Osteoblast (primary cell): ENCODE results near the gene LSS. TPM values are rescaled to one million over a fixed set of nuclear protein-coding genes. Genes with fewer than 3 reads are reported as not detected.

Experiments
- DNase-seq: peaks from one replicate; pipeline ENCODE4 v3.0.0; 2011; ENCODE audit warnings: low spot score, mixed read lengths; ENCODE audit not compliant: insufficient read length; ENCODE audit errors: missing footprints
- H2AFZ ChIP-seq: 2 replicates; pipeline ENCODE4 v1.6.0; 2011; ENCODE audit warnings: mild to moderate bottlenecking, low read length
- H3K27ac ChIP-seq: 2 replicates; pipeline ENCODE4 v1.5.1; 2011; ENCODE audit warnings: mild to moderate bottlenecking, low read depth, low read length, moderate library complexity
- H3K27me3 ChIP-seq: 2 replicates; pipeline ENCODE4 v1.6.0; 2012; ENCODE audit warnings: mild to moderate bottlenecking, control low read depth, inconsistent platforms, low read length, moderate library complexity; ENCODE audit not compliant: insufficient read depth
- H3K36me3 ChIP-seq: 2 replicates; pipeline ENCODE4 v1.5.1; 2011; ENCODE audit warnings: mild to moderate bottlenecking, low read length, control low read depth, moderate library complexity; ENCODE audit not compliant: insufficient read depth
- H3K4me1 ChIP-seq: 2 replicates; pipeline ENCODE4 v1.5.1; 2011; ENCODE audit warnings: mild to moderate bottlenecking, low read length, control low read depth, moderate library complexity; ENCODE audit not compliant: insufficient read depth
- H3K4me2 ChIP-seq: 2 replicates; pipeline ENCODE4 v1.6.0; 2011; ENCODE audit warnings: mild to moderate bottlenecking, low read length; ENCODE audit not compliant: insufficient read depth
- H3K4me3 ChIP-seq: fragments of 200-600 bp; sonication (generic); 3 replicates; pipeline ENCODE4 v1.5.1; 2012; ENCODE audit warnings: mild to moderate bottlenecking, low read length, inconsistent platforms; ENCODE audit not compliant: insufficient read depth
- H3K79me2 ChIP-seq: 2 replicates; pipeline ENCODE4 v1.6.0; 2012; ENCODE audit warnings: mild to moderate bottlenecking, low read length, control low read depth, inconsistent platforms; ENCODE audit not compliant: insufficient read depth
- H3K9me3 ChIP-seq: 2 replicates; pipeline ENCODE4 v1.5.1; 2011; ENCODE audit warnings: low read depth, low read length, control low read depth
- H4K20me1 ChIP-seq: 2 replicates; pipeline ENCODE4 v1.6.0; 2012; ENCODE audit warnings: mild to moderate bottlenecking, low read length, control low read depth; ENCODE audit not compliant: insufficient read depth
- total RNA-seq: library from RNA; depleted of rRNA; stranded (reverse); fragments of >200 nt; gene quantifications from 2 replicates; pipeline ENCODE4 v1.2.3, GENCODE V29; 2012
- TF ChIP-seq, protein P1 (sequence below): IDR thresholded peaks from 2 replicates; pipeline ENCODE4 v1.5.1; 2011; ENCODE audit warnings: mild to moderate bottlenecking, low read depth, low read length, moderate library complexity; ENCODE audit errors: extremely low read depth

The LSS gene
- total RNA-seq, 1 donor = 122 TPM

DNA sequence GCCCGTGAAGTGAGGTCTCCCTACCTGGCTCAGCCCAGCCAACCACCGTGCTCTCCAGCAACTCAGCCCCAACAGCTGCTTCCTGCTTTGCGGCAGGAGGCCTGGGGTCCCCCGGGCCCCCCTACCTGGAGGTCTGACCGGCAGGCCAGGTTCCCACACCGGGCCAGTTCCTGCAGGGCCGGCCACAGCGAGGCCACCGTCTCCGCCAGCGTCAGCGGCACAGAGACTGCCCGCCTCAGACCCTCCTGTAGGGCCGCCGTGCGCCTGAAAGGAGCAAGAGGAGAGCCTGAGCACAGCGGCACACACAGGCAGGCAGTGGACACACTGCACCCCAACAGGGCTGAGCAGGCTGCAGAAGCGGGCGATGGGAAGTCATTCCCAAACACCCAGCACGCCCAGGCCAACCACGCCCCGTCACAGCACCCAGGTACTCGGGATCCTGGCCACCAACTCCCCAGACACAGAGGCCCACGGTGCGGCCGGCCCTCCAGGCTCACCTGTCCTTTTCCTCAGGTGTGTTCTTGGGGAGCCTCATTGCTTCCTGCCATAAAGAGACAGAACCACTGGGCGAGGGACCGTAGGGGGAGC lies 90.1 kb downstream of the LSS start:
- Histone ChIP-seq H3K4me3 (no peak overlapping the region), H3K27me3 (peaks cover 9% of the 10 kb centered on the region), H3K4me1 (no peaks in the 10 kb centered on the region), H2AFZ (no peak overlapping the region), H4K20me1 (no peaks in the 10 kb centered on the region), H3K36me3 (no peaks in the 10 kb centered on the region), H3K79me2 (no peaks in the 10 kb centered on the region), H3K27ac (no peak overlapping the region), H3K4me2 (no peak overlapping the region), H3K9me3 (no peaks in the 10 kb centered on the region)
- TF ChIP-seq, protein P1, sequence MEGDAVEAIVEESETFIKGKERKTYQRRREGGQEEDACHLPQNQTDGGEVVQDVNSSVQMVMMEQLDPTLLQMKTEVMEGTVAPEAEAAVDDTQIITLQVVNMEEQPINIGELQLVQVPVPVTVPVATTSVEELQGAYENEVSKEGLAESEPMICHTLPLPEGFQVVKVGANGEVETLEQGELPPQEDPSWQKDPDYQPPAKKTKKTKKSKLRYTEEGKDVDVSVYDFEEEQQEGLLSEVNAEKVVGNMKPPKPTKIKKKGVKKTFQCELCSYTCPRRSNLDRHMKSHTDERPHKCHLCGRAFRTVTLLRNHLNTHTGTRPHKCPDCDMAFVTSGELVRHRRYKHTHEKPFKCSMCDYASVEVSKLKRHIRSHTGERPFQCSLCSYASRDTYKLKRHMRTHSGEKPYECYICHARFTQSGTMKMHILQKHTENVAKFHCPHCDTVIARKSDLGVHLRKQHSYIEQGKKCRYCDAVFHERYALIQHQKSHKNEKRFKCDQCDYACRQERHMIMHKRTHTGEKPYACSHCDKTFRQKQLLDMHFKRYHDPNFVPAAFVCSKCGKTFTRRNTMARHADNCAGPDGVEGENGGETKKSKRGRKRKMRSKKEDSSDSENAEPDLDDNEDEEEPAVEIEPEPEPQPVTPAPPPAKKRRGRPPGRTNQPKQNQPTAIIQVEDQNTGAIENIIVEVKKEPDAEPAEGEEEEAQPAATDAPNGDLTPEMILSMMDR = no peak
- peak; percentile 84 for DNase-seq

Other genes starting within 250 kb of the LSS start
- 1,531 and 1,612 TPM in 2 replicates for gene COL6A1, start 247.0 kb downstream of the LSS start, total RNA-seq
- gene COL6A2, start 130.7 kb downstream of the LSS start, total RNA-seq = 1,184 and 1,265 TPM in 2 replicates
- 0.29 and 0.36 TPM in 2 replicates for gene FTCD, start 73.2 kb downstream of the LSS start, total RNA-seq
- gene SPATC1L, start 44.3 kb downstream of the LSS start, total RNA-seq = 3.2 and 6.9 TPM in 2 replicates
- 63.6 and 64.8 TPM in 2 replicates for gene MCM3AP, start 56.8 kb upstream of the LSS start, total RNA-seq
- 12.4 and 18.8 TPM in 2 replicates for gene YBEY, start 57.6 kb upstream of the LSS start, total RNA-seq
- gene C21orf58, start 95.1 kb upstream of the LSS start, total RNA-seq = 2.2 and 3.2 TPM in 2 replicates
- 19.2 and 23.0 TPM in 2 replicates for gene PCNT, start 95.4 kb upstream of the LSS start, total RNA-seq
- 22.8 and 27.4 TPM in 2 replicates for gene DIP2A, start 230.1 kb upstream of the LSS start, total RNA-seq